Activated CD4-positive, alpha-beta T cell treated with anti-CD3 and anti-CD28 coated beads, Interleukin-2, Interleukin-6, amounts not matched to agents 100 ng/mL and 50 ng/mL, durations not matched to agents 16 hours and 8 hours (primary cell): Measurements from ENCODE around the gene TSSC4.

Source experiments
- DNase-seq: peaks from one replicate; pipeline ENCODE4 v3.0.0-alpha.2; 2020

Gene TSSC4

DNA sequence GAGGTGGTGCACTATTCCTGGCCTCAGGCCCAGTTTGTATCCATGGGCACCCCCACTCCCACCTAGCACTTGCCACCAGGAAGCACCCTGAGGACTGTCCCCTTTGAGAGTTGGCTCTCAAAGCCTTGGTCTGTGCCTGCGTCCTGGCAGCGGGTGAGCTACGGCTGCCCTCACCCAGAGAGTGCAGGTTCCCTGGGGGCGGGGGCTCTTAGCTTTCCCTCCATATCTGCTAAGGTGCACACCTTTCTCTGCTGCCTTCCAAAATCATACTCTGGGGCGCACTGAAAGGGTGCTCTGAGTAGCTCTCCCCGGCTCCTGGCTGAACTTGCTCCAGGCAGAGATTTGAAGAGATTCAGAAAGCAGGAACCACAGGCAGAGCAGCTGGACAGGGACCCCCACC, 51.4 kb downstream of the TSSC4 start:
- DNase-seq = no peak

DNA sequence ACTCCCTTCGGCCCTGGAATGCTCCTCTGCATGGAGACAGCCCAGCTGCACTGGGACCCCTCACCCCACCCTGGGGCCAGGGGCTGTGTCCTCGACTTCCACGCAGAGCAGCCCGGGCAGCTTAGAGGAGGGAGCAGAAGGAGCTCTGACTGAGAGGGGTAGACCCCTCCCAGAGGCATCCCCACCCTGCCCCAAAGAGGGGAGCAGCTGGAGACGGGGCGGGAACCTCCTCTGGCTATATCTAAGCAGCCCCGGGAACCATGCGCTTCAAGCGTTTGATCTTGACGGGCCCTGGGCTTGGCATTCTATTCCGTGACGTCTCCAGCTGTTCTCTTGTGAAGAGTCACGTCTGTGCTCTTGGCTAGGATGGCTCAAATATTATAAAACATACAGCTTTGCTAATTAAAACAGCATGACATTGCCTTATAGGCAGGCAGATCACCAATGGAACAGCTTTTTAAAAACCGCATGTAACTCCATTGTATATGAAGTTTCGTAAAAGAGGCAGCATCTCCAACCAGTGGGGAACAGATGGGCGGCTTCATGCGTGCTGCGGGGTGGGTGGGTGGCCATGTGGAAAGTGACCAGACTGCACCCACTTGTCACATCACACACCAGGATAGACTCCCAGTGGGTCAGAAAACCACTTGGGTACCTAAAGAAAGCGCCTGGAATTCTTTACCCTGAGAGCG, 51.9 kb downstream of the TSSC4 start:
- no peak for DNase-seq

DNA sequence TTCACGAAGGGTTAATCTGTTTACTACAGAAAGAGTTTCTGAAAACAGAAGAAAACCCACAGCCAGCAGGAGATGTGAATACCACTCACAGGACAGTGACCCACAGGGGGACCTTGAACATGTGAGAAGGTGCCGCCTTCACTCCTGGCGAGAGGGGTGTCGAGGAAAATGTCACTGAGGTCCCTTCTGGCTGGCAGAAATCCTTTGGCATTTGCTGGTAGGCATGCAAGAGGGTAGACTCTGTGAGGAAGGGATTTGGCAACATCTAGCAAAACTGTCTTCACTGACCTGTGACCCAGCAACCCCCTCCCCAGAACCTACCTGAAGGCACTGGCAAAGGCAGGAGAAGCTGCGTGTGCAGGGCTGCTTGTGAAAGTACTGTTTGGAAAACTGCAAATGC, 52.9 kb downstream of the TSSC4 start:
- DNase-seq = no peak
